ENCODE data around the gene SETD1B. TPM values are rescaled to one million over a fixed set of nuclear protein-coding genes. Genes with fewer than 3 reads are reported as not detected.

Gene SETD1B
- total and polyA plus RNA-seq, 2 experiments from 2014 or later = 2.5 to 3.8 TPM

DNA sequence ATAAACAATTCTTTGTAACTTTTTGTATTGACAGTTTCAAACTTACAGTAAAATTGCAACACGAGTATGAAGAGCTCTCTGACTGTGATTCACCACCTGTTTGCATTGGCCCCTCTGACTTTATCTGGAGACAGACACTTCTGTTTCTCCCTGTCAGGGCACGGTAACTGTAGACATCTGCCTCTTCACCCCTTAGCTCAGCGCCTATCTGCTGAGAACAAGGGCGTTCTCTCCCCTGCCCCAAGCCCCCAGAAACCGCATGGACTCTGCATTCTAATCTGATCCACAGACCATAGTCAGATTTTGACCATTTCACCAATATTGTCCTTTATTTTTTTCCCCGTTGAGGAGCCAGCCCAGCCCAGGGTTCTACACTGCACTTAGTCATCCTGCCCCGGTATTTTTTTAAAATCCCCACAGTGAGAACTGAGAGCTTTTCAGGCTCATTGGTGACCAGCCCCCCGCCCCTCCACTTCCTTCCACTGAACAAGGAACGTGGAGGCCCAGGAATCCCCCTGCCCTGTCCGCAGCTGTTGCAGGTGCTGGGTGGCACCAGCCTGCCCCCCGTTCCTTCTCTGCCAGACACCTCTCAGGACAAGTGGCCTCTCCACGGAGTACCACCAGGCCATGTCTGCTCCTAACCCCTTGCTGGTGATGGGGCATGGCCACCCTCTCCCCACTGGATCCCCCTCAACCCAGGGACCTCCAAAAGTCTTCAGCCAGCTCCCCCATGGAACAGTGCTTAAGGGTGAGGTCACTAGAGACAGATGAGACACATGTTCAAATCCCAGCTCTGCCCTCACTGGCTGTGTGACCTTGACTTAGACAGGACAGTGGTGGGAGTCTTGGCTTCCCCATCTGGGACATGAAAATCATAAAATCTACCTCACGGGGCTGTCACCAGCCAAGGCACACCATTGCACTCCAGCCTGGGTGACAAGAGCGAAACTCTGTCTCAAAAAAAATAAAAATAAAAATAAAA is 21.5 kb upstream of the SETD1B start:
- H3K4me2 ChIP-seq = peak overlapping the region; percentile 60
- no peak overlapping the region for H3K4me3 ChIP-seq
- peaks cover 11% of the 10 kb centered on the region for H3K4me1 ChIP-seq (ENCODE audit: insufficient read depth)
- peaks cover 3% of the 10 kb centered on the region for H4K20me1 ChIP-seq (ENCODE audit: insufficient read depth, poor library complexity, severe bottlenecking)
- no peak for DNase-seq (ENCODE audit: low spot score)
- no peak for TF ChIP-seq CTCF (IDR thresholded peaks at IDR 0.05; ENCODE audit: poor library complexity)
- TF ChIP-seq EZH2phosphoT487 (IDR thresholded peaks at IDR 0.05; ENCODE audit: low read depth, severe bottlenecking, unreplicated experiment) = no peak
- no peak for TF ChIP-seq EZH2 (IDR thresholded peaks at IDR 0.05; ENCODE audit: borderline replicate concordance)
- H2AFZ ChIP-seq = no peak overlapping the region
- no peaks in the 10 kb centered on the region for H3K9me3 ChIP-seq (ENCODE audit: low read depth)
- no peaks in the 10 kb centered on the region for H3K36me3 ChIP-seq (replicated peaks; ENCODE audit: insufficient read depth, low read depth)
- peak overlapping the region; percentile 52 for H3K27ac ChIP-seq
- peaks cover 27% of the 10 kb centered on the region for H3K79me2 ChIP-seq
- no peaks in the 10 kb centered on the region for H3K9me2 ChIP-seq (replicated peaks; ENCODE audit: insufficient read depth)
- H3K27me3 ChIP-seq = no peaks in the 10 kb centered on the region
- 62% methylated on average over 14 of the region's 14 CpGs for WGBS (ENCODE audit: low lambda C conversion rate, missing lambda C conversion rate)

DNA sequence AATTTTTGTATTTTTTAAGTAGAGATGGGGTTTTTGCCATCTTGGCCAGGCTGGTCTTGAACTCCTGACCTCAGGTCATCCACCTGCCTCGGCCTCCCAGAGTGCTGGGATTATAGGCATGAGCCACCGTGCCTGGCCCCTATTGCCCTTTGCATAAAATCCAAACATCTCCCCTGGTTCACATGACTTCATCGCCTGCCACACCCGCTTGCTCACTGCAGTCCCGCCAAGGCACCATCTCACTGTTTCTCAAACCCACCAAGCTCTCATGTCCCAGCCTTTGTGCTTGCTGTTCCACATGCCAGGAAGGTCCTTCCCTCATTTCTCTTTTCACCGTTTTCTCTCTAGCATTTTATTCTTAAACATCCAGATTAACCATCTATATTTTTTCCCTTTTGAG is 20.0 kb upstream of the SETD1B start:
- H3K4me2 ChIP-seq = no peak overlapping the region
- TF ChIP-seq EZH2phosphoT487 (IDR thresholded peaks at IDR 0.05; ENCODE audit: low read depth, severe bottlenecking, unreplicated experiment) (no peak), CTCF (IDR thresholded peaks at IDR 0.05; ENCODE audit: poor library complexity) (no peak), EZH2 (IDR thresholded peaks at IDR 0.05; ENCODE audit: borderline replicate concordance) (no peak)
- no peak for DNase-seq (ENCODE audit: low spot score)
- H3K36me3 ChIP-seq (replicated peaks; ENCODE audit: insufficient read depth, low read depth) = no peaks in the 10 kb centered on the region
- H3K4me3 ChIP-seq = no peak overlapping the region
- H3K79me2 ChIP-seq = peaks cover 35% of the 10 kb centered on the region
- peaks cover 11% of the 10 kb centered on the region for H3K4me1 ChIP-seq (ENCODE audit: insufficient read depth)
- H3K27me3 ChIP-seq = no peaks in the 10 kb centered on the region
- H2AFZ ChIP-seq = no peak overlapping the region
- H3K27ac ChIP-seq = peak overlapping the region; percentile 31
- no peaks in the 10 kb centered on the region for H3K9me3 ChIP-seq (ENCODE audit: low read depth)
- H4K20me1 ChIP-seq (ENCODE audit: insufficient read depth, poor library complexity, severe bottlenecking) = peaks cover 3% of the 10 kb centered on the region
- 89% methylated on average over 6 of the region's 6 CpGs for WGBS (ENCODE audit: low lambda C conversion rate, missing lambda C conversion rate)
- H3K9me2 ChIP-seq (replicated peaks; ENCODE audit: insufficient read depth) = no peaks in the 10 kb centered on the region

DNA sequence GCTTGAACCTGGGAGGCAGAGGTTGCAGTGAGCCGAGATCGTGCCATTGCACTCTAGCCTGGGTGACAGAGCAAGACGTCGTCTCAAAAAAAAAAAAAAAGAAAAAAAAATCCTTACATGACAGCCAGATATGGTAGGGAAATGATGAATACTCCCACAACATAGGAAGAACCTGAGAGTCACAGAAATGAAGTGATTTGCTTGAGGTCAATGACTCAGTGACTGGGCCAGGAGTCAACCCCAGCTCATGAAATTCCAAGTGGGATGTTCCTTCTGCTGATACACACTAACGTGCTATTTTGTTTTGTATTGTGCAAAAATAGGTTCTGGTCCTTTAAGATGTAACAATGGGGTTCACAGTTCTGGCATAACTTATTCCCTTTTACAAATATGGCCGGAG is 19.3 kb upstream of the SETD1B start:
- TF ChIP-seq EZH2phosphoT487 (IDR thresholded peaks at IDR 0.05; ENCODE audit: low read depth, severe bottlenecking, unreplicated experiment) (no peak), CTCF (IDR thresholded peaks at IDR 0.05; ENCODE audit: poor library complexity) (no peak), EZH2 (IDR thresholded peaks at IDR 0.05; ENCODE audit: borderline replicate concordance) (no peak)
- no peaks in the 10 kb centered on the region for H3K9me3 ChIP-seq (ENCODE audit: low read depth)
- DNase-seq (ENCODE audit: low spot score) = no peak
- H2AFZ ChIP-seq = no peak overlapping the region
- peaks cover 40% of the 10 kb centered on the region for H3K79me2 ChIP-seq
- H3K27ac ChIP-seq = peak overlapping the region; percentile 31
- no peak overlapping the region for H3K4me2 ChIP-seq
- 81% methylated on average over 6 of the region's 6 CpGs for WGBS (ENCODE audit: low lambda C conversion rate, missing lambda C conversion rate)
- H3K4me1 ChIP-seq (ENCODE audit: insufficient read depth) = peaks cover 11% of the 10 kb centered on the region
- no peaks in the 10 kb centered on the region for H3K36me3 ChIP-seq (replicated peaks; ENCODE audit: insufficient read depth, low read depth)
- H3K4me3 ChIP-seq = no peak overlapping the region
- no peaks in the 10 kb centered on the region for H3K27me3 ChIP-seq
- no peaks in the 10 kb centered on the region for H3K9me2 ChIP-seq (replicated peaks; ENCODE audit: insufficient read depth)
- peaks cover 3% of the 10 kb centered on the region for H4K20me1 ChIP-seq (ENCODE audit: insufficient read depth, poor library complexity, severe bottlenecking)
